ENCODE measurements around the gene FCHSD2. TPM values are rescaled to one million over a fixed set of nuclear protein-coding genes. Genes with fewer than 3 reads are reported as not detected.

The FCHSD2 gene
- total and polyA plus RNA-seq, 4 donors: 7.6 to 18.7 (median 9.9) TPM

GRCh38 chr11:73024639-73025038 lies 117.5 kb downstream of the FCHSD2 start:
- 97% methylated on average over 5 of the region's 5 CpGs for WGBS
- Histone ChIP-seq H3K36me3 (ENCODE audit: control insufficient read depth in 4 of 4, insufficient read depth in 3 of 4, low read depth in 1 of 4, low read length in 3 of 4) (no peaks in the 10 kb centered on the region), H3K4me3 (ENCODE audit: low read depth in 1 of 3, low read length in 3 of 3) (no peak overlapping the region), H3K27me3 (ENCODE audit: control insufficient read depth in 4 of 4, insufficient read depth in 4 of 4, low read length in 3 of 4) (no peaks in the 10 kb centered on the region), H3K4me1 (ENCODE audit: control insufficient read depth in 4 of 4, insufficient read depth in 4 of 4, low read length in 3 of 4) (no peaks in the 10 kb centered on the region), H3K27ac (ENCODE audit: low read depth in 1 of 2, low read length in 2 of 2) (no peak overlapping the region), H3K9ac (ENCODE audit: low read depth in 1 of 2, low read length in 2 of 2) (no peak overlapping the region), H3K9me3 (ENCODE audit: control insufficient read depth in 4 of 4, low read length in 3 of 4) (peaks cover 0 to 4% (median 0%) of the 10 kb centered on the region in 4 donors)
- no peak for DNase-seq (ENCODE audit: low spot score)
- TF ChIP-seq HNF4G (IDR thresholded peaks at IDR 0.05): no peak
- no peak for TF ChIP-seq FOXA2 (IDR thresholded peaks at IDR 0.05)
- TF ChIP-seq YY1 (IDR thresholded peaks at IDR 0.05): no peak
- TF ChIP-seq JUND (IDR thresholded peaks at IDR 0.05): no peak
- TF ChIP-seq GABPA (IDR thresholded peaks at IDR 0.05 in 1 of 2, conservative IDR thresholded peaks at IDR 0.05 in 1 of 2): no peak
- TF ChIP-seq ZBTB33 (IDR thresholded peaks at IDR 0.05): no peak
- TF ChIP-seq NR2F2 (IDR thresholded peaks at IDR 0.05): no peak
- no peak for TF ChIP-seq MAX (IDR thresholded peaks at IDR 0.05)
- no peak for TF ChIP-seq HNF4A (conservative IDR thresholded peaks at IDR 0.05)
- TF ChIP-seq ATF3 (IDR thresholded peaks at IDR 0.05): no peak
- TF ChIP-seq SP1 (IDR thresholded peaks at IDR 0.05): no peak
- TF ChIP-seq TAF1 (conservative IDR thresholded peaks at IDR 0.05): no peak

- H3K36me3 ChIP-seq (ENCODE audit: control insufficient read depth in 4 of 4, insufficient read depth in 3 of 4, low read depth in 1 of 4, low read length in 3 of 4): no peaks in the 10 kb centered on the region
These were observed 122.1 kb downstream of the FCHSD2 start for GRCh38 chr11:73019996-73020395.

More at GRCh38 chr11:73019996-73020395, 122.1 kb downstream of the FCHSD2 start:
- TF ChIP-seq HNF4G (IDR thresholded peaks at IDR 0.05) (no peak), FOXA1 (IDR thresholded peaks at IDR 0.05) (no peak), HNF4A (conservative IDR thresholded peaks at IDR 0.05) (no peak), TAF1 (conservative IDR thresholded peaks at IDR 0.05) (no peak), RXRA (IDR thresholded peaks at IDR 0.05) (no peak), JUND (IDR thresholded peaks at IDR 0.05) (no peak), SP1 (IDR thresholded peaks at IDR 0.05) (no peak), ATF3 (IDR thresholded peaks at IDR 0.05) (no peak), EGR1 (IDR thresholded peaks at IDR 0.05; ENCODE audit: low read depth in 2 of 2) (no peak), NR2F2 (IDR thresholded peaks at IDR 0.05) (no peak), FOXA2 (IDR thresholded peaks at IDR 0.05) (no peak), YY1 (IDR thresholded peaks at IDR 0.05) (no peak), MAX (IDR thresholded peaks at IDR 0.05) (no peak), CTCF (IDR thresholded peaks at IDR 0.05; ENCODE audit: low read depth, low read length, missing input control) (no peak), GABPA (IDR thresholded peaks at IDR 0.05 in 1 of 2, conservative IDR thresholded peaks at IDR 0.05 in 1 of 2) (no peak), REST (IDR thresholded peaks at IDR 0.05) (no peak), ZBTB33 (IDR thresholded peaks at IDR 0.05) (no peak), RAD21 (IDR thresholded peaks at IDR 0.05) (no peak)
- H3K4me1 ChIP-seq (ENCODE audit: control insufficient read depth in 4 of 4, insufficient read depth in 4 of 4, low read length in 3 of 4): peaks cover 0 to 20% (median 4%) of the 10 kb centered on the region in 4 donors
- H3K9ac ChIP-seq (ENCODE audit: low read depth in 1 of 2, low read length in 2 of 2): no peak overlapping the region
- H3K27me3 ChIP-seq (ENCODE audit: control insufficient read depth in 4 of 4, insufficient read depth in 4 of 4, low read length in 3 of 4): no peaks in the 10 kb centered on the region
- peaks cover 0 to 1% (median 0%) of the 10 kb centered on the region in 4 donors for H3K9me3 ChIP-seq (ENCODE audit: control insufficient read depth in 4 of 4, low read length in 3 of 4)
- no peak overlapping the region for H3K27ac ChIP-seq (ENCODE audit: low read depth in 1 of 2, low read length in 2 of 2)
- no peak overlapping the region for H3K4me3 ChIP-seq (ENCODE audit: low read depth in 1 of 3, low read length in 3 of 3)
- DNase-seq (ENCODE audit: low spot score): no peak
- 85% methylated on average over 1 of the region's 1 CpG for WGBS

Data from liver (tissue), 9 donors.